GM21526 (cell line): ENCODE data around the gene GRB10.

ENCODE experiments used
- ATAC-seq: cut with Tn5 transposase; IDR thresholded peaks from one replicate; pipeline ENCODE4 v1.9.1; 2021; ENCODE audit warnings: moderate library complexity; ENCODE audit not compliant: unreplicated experiment, low FRiP score

The GRB10 gene

DNA sequence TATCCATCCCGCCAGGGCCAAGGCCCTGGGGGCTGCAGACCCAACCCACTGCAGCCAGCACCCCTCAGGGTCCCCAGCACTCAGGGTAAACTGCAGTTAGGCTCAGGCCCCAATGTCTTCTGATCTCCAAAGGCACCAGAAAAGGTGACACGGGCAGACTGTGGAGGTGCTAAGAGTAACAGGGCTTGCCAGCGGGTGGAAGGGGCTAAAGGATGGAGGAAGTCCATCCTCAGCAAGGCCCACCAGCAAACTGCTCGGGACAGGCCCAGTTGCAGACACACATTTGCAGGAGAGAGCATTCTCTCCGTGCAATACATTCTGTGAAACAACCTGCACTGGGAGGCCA, 121.9 kb downstream of the GRB10 start:
- ATAC-seq: no peak

- ATAC-seq: no peak
These were observed 122.5 kb downstream of the GRB10 start for GRCh38 chr7:50660040-50660829.

GRCh38 chr7:50659329-50659965, 123.2 kb downstream of the GRB10 start:
- ATAC-seq: no peak

GRCh38 chr7:50658696-50659095, 124.0 kb downstream of the GRB10 start:
- no peak for ATAC-seq

- ATAC-seq: no peak
These were observed 124.8 kb downstream of the GRB10 start for GRCh38 chr7:50657912-50658311.

GRCh38 chr7:50657341-50657873, 125.3 kb downstream of the GRB10 start:
- ATAC-seq: no peak

DNA sequence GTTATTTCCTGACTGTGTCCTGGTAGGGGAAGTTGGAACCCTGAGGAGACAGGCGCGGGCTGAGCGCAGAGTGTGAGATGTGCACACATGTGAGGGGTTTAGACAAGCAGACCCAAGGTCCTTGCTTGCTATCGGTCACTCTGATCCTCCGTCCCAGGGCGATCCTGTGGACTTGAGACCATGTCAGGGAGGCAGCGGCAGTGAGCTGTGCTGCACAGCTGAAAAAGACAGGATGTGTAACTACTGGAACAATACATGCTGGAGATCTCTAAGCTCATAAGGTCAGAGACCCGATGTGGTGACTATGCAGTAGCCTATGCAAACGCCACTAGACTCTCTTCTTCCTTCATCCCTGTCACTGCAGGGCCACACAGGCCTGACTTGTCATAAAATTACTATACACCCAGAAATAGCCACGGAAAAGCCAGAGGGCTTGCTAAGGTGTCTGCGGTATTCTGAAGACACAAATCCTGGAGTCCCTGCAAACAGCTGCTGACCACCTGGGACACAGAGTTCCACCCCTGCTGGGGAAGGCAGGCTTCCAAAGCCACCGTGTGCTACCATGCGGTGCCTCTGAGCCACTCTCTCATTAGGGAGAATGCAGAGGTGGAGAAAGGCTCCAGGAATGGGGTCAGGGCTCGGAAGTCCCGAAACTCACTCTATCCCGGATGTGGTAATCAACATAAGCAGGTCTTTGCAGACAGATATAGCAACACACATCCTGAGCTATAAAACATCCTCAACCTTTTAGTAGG, 126.4 kb downstream of the GRB10 start:
- no peak for ATAC-seq

- ATAC-seq: no peak
These were observed 127.2 kb downstream of the GRB10 start for GRCh38 chr7:50655490-50655889.

GRCh38 chr7:50655020-50655419, 127.7 kb downstream of the GRB10 start:
- ATAC-seq: no peak

GRCh38 chr7:50653981-50654425, 128.7 kb downstream of the GRB10 start:
- ATAC-seq: no peak

DNA sequence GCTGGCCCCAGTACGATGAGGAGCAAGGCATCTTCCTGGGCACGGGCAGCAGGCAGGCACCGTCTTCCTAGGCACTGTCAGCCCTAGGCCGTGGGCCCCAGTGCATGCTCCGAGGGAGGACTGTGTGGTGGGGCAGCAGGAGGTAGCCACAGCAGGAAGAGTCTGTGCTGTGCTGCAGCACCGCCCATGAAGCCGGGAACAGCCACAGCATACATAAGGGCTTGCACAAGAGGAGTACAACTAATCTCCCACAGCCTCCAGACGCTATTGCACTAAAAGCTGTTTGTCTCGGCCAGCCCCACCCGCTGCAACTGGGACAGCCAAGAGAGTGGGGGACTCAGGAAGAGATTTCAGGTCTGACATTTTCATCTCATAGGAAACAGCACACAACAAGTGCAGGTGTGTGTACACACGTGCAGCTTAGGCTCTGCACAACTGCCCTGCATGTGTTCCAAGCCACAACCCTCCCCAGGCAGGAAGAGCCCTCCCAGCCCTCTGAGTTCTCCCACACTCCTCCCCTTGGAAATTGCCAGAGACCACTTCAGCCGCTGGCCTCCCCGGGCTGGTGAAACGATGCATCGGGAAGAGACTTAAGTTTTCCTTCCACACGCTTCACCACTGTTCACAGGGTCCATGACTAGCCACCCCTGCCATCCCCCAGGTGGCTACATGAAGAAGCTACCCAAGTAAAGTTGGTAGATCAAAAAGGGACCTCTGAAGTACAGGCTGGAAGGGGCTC, 129.4 kb downstream of the GRB10 start:
- no peak for ATAC-seq

DNA sequence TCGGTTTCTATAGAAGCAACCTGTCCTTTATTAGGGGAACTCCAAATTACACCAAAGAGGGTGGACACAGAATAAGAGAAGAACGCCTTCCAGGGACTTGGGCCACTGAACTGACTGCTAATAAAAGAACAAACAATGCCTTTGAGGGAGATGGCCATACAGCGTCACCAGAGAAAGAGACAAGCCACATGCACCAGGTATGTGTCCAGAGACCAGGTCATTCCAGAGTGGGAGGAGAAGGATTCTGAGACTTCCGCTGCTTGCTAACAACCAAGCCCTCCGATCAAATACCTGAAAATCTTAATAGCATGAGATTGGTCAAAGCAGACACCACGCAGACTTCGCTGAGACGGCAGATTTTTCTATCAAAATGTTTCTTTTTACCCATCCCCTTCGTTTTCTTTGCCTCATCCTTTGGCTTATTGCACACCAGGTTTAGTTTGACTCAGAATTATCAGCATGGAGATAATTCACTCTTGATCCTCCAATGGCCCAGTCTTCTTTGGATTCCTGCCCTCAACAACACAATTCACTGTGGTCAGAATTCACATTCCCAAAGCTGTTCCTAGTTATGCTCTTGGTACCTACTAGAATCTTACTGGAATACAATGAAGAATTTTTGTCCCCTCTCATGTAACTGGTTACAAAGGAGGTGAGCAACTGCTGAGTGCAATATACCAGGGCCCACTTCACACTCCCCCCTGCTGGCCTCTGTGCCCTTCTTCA, 130.1 kb downstream of the GRB10 start:
- no peak for ATAC-seq

GRCh38 chr7:50651271-50651989, 131.3 kb downstream of the GRB10 start:
- no peak for ATAC-seq

- no peak for ATAC-seq
These were observed 132.5 kb downstream of the GRB10 start for GRCh38 chr7:50650057-50650664.

DNA sequence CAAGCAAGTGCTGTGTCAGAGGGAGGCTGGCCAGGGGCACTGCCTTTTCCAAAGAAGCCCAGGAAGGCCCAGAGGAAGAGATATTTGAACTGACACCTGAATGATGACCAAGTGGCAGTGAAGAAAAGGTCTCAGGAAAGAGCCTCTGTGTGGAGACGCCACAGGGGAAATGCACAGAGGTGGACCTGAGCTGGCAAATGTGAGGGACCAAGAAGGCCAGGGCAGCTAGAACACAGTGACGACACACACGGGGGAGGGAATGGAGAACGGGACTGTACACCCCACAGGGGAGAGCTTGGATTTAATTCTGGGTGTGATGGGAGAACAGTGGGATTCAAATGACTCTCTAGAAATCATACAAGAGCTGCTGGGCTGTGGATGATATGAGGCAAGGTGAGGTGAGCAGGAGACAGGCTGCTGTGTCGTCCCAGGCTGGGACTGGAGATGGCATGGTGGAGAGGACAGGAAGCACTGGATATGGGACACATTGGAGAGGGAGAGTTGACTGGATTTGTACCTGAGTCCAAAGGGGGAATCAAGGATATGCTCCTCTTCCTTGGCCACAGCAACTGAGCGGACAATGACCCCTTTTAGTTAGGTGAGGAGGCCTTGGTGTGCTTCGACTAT, 133.3 kb downstream of the GRB10 start:
- no peak for ATAC-seq

DNA sequence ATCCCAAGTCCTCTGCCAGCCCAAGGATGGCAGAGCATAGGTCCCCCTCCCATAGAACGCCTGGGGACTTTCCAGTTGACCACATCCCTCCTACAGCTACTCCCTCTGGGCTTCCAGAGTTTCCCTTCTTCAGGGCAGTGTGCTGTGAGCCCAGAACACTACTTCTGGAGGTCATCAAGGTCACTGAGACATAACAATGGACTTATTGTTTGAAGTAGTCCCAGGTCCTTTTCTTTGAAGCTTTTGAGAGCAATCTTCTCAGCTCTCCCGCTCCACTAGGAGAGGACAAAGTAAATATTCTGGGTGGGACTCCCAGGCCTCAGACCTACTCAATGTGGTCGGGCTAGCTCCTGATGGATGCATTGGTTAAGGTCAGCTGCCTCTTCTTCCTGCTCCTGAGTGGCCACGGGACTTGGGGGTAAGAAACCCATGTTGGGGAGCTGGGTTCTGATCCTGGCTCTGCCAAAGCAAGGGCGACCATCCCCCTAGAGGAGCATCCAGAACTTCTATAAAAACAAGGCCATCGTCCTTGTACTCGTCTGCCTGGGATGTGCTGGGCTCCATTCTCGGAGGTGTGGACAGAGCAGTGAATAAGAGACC, 134.0 kb downstream of the GRB10 start:
- ATAC-seq: no peak

GRCh38 chr7:50648076-50648475, 134.6 kb downstream of the GRB10 start:
- no peak for ATAC-seq
